Measurements from ENCODE around the gene ASS1.

The ASS1 gene

GRCh38 chr9:130419521-130420035, 25.2 kb upstream of the ASS1 start:
- Histone ChIP-seq H3K9ac (ENCODE audit: low read length) (no peak overlapping the region), H3K9me3 (ENCODE audit: control insufficient read depth, insufficient read depth, low read depth, low read length) (peaks cover 6% of the 10 kb centered on the region; the same call in 1 of the 2 replicates), H3K27ac (ENCODE audit: low read depth, low read length) (no peak overlapping the region), H3K27me3 (ENCODE audit: control insufficient read depth, insufficient read depth, low read length) (peaks cover 4% of the 10 kb centered on the region; the same call in 1 of the 2 replicates), H3K4me3 (ENCODE audit: low read depth, low read length) (no peak overlapping the region), H3K36me3 (ENCODE audit: control insufficient read depth, insufficient read depth, low read length) (no peaks in the 10 kb centered on the region), H3K4me1 (ENCODE audit: control insufficient read depth, insufficient read depth, low read length) (peaks cover 23% of the 10 kb centered on the region)

- Histone ChIP-seq H3K4me3 (ENCODE audit: low read depth, low read length) (no peak overlapping the region; the same call in 1 of the 2 replicates), H3K4me1 (ENCODE audit: control insufficient read depth, insufficient read depth, low read length) (peaks cover 29% of the 10 kb centered on the region), H3K36me3 (ENCODE audit: control insufficient read depth, insufficient read depth, low read length) (no peaks in the 10 kb centered on the region), H3K27ac (ENCODE audit: low read depth, low read length) (no peak overlapping the region; the same call in 1 of the 2 replicates), H3K9me3 (ENCODE audit: control insufficient read depth, insufficient read depth, low read depth, low read length) (peaks cover 6% of the 10 kb centered on the region; the same call in 1 of the 2 replicates), H3K9ac (ENCODE audit: low read length) (peak overlapping the region; percentile 49), H3K27me3 (ENCODE audit: control insufficient read depth, insufficient read depth, low read length) (peaks cover 4% of the 10 kb centered on the region; the same call in 1 of the 2 replicates)
Observed at GRCh38 chr9:130421154-130421801, 23.5 kb upstream of the ASS1 start.

DNA sequence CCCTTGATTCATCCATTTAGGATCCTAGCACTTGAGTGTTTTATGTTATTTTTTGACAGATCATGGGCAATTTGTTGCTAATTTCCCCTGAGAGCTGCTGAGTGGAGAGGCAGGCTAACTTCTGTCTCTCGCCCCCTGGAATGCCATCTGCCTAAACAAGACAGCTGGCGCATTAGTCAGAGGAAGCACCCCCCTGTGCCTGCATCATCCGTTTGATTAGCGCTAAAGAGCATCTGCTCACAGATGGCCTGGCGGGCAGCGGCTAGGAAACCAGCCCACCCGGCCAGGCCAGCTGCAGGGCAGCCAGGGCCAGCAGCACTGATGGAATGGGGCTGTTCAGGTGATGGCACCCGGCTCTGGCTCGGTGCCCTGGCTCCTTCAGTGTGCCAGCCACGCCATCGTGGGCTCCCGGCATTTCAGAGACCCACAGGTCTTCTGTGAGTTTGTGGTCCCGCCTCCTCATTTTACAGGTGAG, 22.9 kb upstream of the ASS1 start:
- peak overlapping the region; percentile 45; the same call in 1 of the 2 replicates for H3K27ac ChIP-seq (ENCODE audit: low read depth, low read length)
- H3K27me3 ChIP-seq (ENCODE audit: control insufficient read depth, insufficient read depth, low read length): peaks cover 4% of the 10 kb centered on the region; the same call in 1 of the 2 replicates
- H3K36me3 ChIP-seq (ENCODE audit: control insufficient read depth, insufficient read depth, low read length): no peaks in the 10 kb centered on the region
- H3K4me1 ChIP-seq (ENCODE audit: control insufficient read depth, insufficient read depth, low read length): peaks cover 33% of the 10 kb centered on the region
- H3K4me3 ChIP-seq (ENCODE audit: low read depth, low read length): no peak overlapping the region; the same call in 1 of the 2 replicates
- H3K9ac ChIP-seq (ENCODE audit: low read length): peak overlapping the region; percentile 49
- H3K9me3 ChIP-seq (ENCODE audit: control insufficient read depth, insufficient read depth, low read depth, low read length): peaks cover 6% of the 10 kb centered on the region; the same call in 1 of the 2 replicates

- no peak overlapping the region for H3K4me3 ChIP-seq (ENCODE audit: low read depth, low read length)
- H3K27me3 ChIP-seq (ENCODE audit: control insufficient read depth, insufficient read depth, low read length): peaks cover 4% of the 10 kb centered on the region; the same call in 1 of the 2 replicates
- no peak overlapping the region for H3K9ac ChIP-seq (ENCODE audit: low read length)
- no peaks in the 10 kb centered on the region for H3K36me3 ChIP-seq (ENCODE audit: control insufficient read depth, insufficient read depth, low read length)
- H3K27ac ChIP-seq (ENCODE audit: low read depth, low read length): no peak overlapping the region
- H3K9me3 ChIP-seq (ENCODE audit: control insufficient read depth, insufficient read depth, low read depth, low read length): peaks cover 6% of the 10 kb centered on the region; the same call in 1 of the 2 replicates
- peaks cover 35% of the 10 kb centered on the region for H3K4me1 ChIP-seq (ENCODE audit: control insufficient read depth, insufficient read depth, low read length)
Observed at GRCh38 chr9:130422546-130422945, 22.2 kb upstream of the ASS1 start.

GRCh38 chr9:130423272-130423671, 21.5 kb upstream of the ASS1 start:
- peaks cover 4% of the 10 kb centered on the region; the same call in 1 of the 2 replicates for H3K27me3 ChIP-seq (ENCODE audit: control insufficient read depth, insufficient read depth, low read length)
- H3K9me3 ChIP-seq (ENCODE audit: control insufficient read depth, insufficient read depth, low read depth, low read length): peaks cover 6% of the 10 kb centered on the region; the same call in 1 of the 2 replicates
- H3K27ac ChIP-seq (ENCODE audit: low read depth, low read length): no peak overlapping the region
- no peaks in the 10 kb centered on the region for H3K36me3 ChIP-seq (ENCODE audit: control insufficient read depth, insufficient read depth, low read length)
- no peak overlapping the region for H3K4me3 ChIP-seq (ENCODE audit: low read depth, low read length)
- no peak overlapping the region for H3K9ac ChIP-seq (ENCODE audit: low read length)
- H3K4me1 ChIP-seq (ENCODE audit: control insufficient read depth, insufficient read depth, low read length): peaks cover 35% of the 10 kb centered on the region

- H3K4me3 ChIP-seq (ENCODE audit: low read depth, low read length): no peak overlapping the region
- peaks cover 35% of the 10 kb centered on the region for H3K4me1 ChIP-seq (ENCODE audit: control insufficient read depth, insufficient read depth, low read length)
- no peak overlapping the region for H3K27ac ChIP-seq (ENCODE audit: low read depth, low read length)
- H3K9ac ChIP-seq (ENCODE audit: low read length): no peak overlapping the region
- no peaks in the 10 kb centered on the region; the same call in 1 of the 2 replicates for H3K9me3 ChIP-seq (ENCODE audit: control insufficient read depth, insufficient read depth, low read depth, low read length)
- H3K36me3 ChIP-seq (ENCODE audit: control insufficient read depth, insufficient read depth, low read length): no peaks in the 10 kb centered on the region
- H3K27me3 ChIP-seq (ENCODE audit: control insufficient read depth, insufficient read depth, low read length): peaks cover 4% of the 10 kb centered on the region; the same call in 1 of the 2 replicates
Observed at GRCh38 chr9:130424595-130425454, 19.9 kb upstream of the ASS1 start.

- H3K4me1 ChIP-seq (ENCODE audit: control insufficient read depth, insufficient read depth, low read length): peaks cover 35% of the 10 kb centered on the region
- no peak overlapping the region for H3K4me3 ChIP-seq (ENCODE audit: low read depth, low read length)
- no peaks in the 10 kb centered on the region for H3K36me3 ChIP-seq (ENCODE audit: control insufficient read depth, insufficient read depth, low read length)
- peaks cover 8% of the 10 kb centered on the region; the same call in 1 of the 2 replicates for H3K9me3 ChIP-seq (ENCODE audit: control insufficient read depth, insufficient read depth, low read depth, low read length)
- H3K27ac ChIP-seq (ENCODE audit: low read depth, low read length): no peak overlapping the region
- H3K9ac ChIP-seq (ENCODE audit: low read length): no peak overlapping the region
- peaks cover 4% of the 10 kb centered on the region; the same call in 1 of the 2 replicates for H3K27me3 ChIP-seq (ENCODE audit: control insufficient read depth, insufficient read depth, low read length)
Observed at GRCh38 chr9:130425741-130426466, 18.9 kb upstream of the ASS1 start.

DNA sequence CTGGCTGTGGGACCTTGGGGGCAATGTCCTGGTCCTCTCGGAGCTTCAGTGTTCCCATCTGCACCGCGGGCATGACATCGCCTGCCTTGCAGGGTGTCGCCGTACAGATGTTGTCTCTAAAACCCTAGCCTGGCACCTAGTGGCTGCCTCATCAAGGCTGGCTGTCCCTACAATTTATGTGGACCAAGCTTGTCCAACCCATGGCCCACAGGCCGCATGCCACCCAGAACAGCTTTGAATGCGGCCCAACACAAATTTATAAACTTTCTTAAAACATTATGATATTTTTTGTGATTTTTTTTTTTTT, 18.3 kb upstream of the ASS1 start:
- Histone ChIP-seq H3K36me3 (ENCODE audit: control insufficient read depth, insufficient read depth, low read length) (no peaks in the 10 kb centered on the region), H3K27ac (ENCODE audit: low read depth, low read length) (no peak overlapping the region), H3K9ac (ENCODE audit: low read length) (no peak overlapping the region), H3K27me3 (ENCODE audit: control insufficient read depth, insufficient read depth, low read length) (peaks cover 4% of the 10 kb centered on the region; the same call in 1 of the 2 replicates), H3K4me1 (ENCODE audit: control insufficient read depth, insufficient read depth, low read length) (peaks cover 30% of the 10 kb centered on the region), H3K4me3 (ENCODE audit: low read depth, low read length) (no peak overlapping the region), H3K9me3 (ENCODE audit: control insufficient read depth, insufficient read depth, low read depth, low read length) (peaks cover 8% of the 10 kb centered on the region; the same call in 1 of the 2 replicates)

DNA sequence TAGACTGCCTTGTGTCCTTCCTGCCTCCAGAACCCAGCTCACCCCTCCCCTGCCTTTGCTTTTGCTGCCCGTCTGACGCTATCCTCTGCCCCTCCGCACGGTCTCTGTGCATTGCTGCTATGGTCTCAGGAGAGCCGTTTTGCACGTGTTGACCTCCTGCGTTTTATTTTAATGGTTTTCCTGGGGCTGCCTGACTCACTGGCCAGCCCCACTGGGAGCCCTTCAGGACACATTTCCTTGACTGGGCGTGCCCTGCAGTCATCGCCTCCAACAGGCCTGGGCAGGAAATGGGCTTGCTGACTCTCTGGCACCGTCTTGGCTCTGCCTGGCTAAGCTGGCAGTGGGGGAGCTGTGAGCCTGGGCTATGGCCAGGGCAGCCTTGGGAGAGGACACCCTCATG, 17.9 kb upstream of the ASS1 start:
- H3K27ac ChIP-seq (ENCODE audit: low read depth, low read length): no peak overlapping the region
- H3K4me3 ChIP-seq (ENCODE audit: low read depth, low read length): no peak overlapping the region
- H3K9ac ChIP-seq (ENCODE audit: low read length): no peak overlapping the region
- peaks cover 8% of the 10 kb centered on the region; the same call in 1 of the 2 replicates for H3K9me3 ChIP-seq (ENCODE audit: control insufficient read depth, insufficient read depth, low read depth, low read length)
- peaks cover 7% of the 10 kb centered on the region; the same call in 1 of the 2 replicates for H3K27me3 ChIP-seq (ENCODE audit: control insufficient read depth, insufficient read depth, low read length)
- H3K4me1 ChIP-seq (ENCODE audit: control insufficient read depth, insufficient read depth, low read length): peaks cover 25% of the 10 kb centered on the region
- H3K36me3 ChIP-seq (ENCODE audit: control insufficient read depth, insufficient read depth, low read length): no peaks in the 10 kb centered on the region

GRCh38 chr9:130427326-130427725, 17.4 kb upstream of the ASS1 start:
- H3K9ac ChIP-seq (ENCODE audit: low read length): no peak overlapping the region
- no peak overlapping the region for H3K27ac ChIP-seq (ENCODE audit: low read depth, low read length)

More at GRCh38 chr9:130427326-130427725, 17.4 kb upstream of the ASS1 start:
- H3K4me1 ChIP-seq (ENCODE audit: control insufficient read depth, insufficient read depth, low read length): peaks cover 22% of the 10 kb centered on the region
- H3K36me3 ChIP-seq (ENCODE audit: control insufficient read depth, insufficient read depth, low read length): no peaks in the 10 kb centered on the region
- H3K27me3 ChIP-seq (ENCODE audit: control insufficient read depth, insufficient read depth, low read length): peaks cover 12% of the 10 kb centered on the region
- no peak overlapping the region for H3K4me3 ChIP-seq (ENCODE audit: low read depth, low read length)
- H3K9me3 ChIP-seq (ENCODE audit: control insufficient read depth, insufficient read depth, low read depth, low read length): peaks cover 8% of the 10 kb centered on the region; the same call in 1 of the 2 replicates
